Measurements from ENCODE around the gene MANSC1.
"Not testable (repeated sequence)": the region's sequence is repeated elsewhere in the genome, so short reads cannot be mapped to it uniquely, and the experiment has no call there.

Gene MANSC1

DNA sequence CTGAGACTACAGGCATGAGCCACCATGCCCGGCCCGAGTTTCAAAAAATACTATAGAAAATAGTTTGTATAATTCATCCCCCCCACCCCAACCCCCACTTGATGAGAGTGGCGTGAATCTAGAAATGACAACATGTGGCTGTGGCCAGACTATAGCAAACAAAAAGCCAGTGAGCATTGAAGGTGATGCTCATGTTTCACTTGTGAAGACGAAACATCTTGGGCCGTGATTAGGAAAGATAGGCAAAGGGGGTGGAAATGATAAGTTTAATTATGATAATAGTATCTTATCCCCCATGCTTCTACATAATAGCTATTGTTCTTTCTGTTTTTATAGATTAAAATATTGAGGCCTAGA is 15.4 kb upstream of the MANSC1 start:
- DNase-seq = no peak

DNA sequence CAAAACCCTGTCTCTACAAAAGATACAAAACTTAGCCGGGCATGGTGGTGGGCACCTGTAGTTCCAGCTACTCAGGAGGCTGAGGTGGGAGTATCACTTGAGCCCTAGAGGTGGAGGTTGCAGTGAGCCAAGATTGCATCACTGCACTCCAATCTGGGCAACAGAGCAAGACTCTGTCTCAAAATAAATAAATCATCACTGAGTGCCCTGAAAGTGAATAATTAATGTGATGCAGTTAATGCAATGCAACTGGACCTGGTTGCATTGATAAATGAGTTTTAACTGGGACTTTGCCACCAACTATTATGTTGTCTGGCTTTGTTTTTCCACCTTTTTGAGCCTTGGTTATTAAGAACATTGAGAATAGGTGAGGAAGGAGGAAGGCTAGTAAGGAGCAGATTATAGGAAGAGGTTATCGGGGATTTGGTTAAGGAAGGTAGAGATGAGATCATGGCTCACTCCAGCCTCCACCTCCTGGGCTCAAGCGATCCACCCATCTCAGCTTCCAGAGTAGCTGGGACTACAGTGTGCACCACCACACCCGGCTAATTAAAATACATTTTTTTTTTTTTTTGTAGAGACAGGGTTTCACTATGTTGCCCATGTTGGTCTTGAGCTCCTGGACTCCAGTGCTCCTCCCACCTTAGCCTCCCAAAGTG is 14.9 kb upstream of the MANSC1 start:
- DNase-seq = no peak

DNA sequence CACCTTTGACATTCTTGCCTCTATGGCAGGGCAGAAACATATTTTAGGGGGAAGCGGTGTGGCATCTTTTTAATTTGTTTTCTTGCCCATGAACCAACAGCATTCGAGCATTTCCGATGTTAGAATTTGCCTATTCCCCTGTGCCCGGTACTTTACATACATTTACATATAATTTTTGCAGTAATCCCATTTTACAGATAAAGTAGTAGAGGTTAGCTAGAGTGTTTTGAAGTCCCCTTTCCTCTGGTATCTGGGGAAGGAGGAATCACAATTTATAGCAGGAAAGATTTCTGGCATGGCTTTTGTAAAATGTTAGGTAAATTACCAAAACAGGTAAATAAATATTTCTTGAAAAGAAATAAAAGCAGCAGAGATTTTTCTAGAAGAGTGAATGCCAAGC is 8.5 kb upstream of the MANSC1 start:
- no peak for DNase-seq

DNA sequence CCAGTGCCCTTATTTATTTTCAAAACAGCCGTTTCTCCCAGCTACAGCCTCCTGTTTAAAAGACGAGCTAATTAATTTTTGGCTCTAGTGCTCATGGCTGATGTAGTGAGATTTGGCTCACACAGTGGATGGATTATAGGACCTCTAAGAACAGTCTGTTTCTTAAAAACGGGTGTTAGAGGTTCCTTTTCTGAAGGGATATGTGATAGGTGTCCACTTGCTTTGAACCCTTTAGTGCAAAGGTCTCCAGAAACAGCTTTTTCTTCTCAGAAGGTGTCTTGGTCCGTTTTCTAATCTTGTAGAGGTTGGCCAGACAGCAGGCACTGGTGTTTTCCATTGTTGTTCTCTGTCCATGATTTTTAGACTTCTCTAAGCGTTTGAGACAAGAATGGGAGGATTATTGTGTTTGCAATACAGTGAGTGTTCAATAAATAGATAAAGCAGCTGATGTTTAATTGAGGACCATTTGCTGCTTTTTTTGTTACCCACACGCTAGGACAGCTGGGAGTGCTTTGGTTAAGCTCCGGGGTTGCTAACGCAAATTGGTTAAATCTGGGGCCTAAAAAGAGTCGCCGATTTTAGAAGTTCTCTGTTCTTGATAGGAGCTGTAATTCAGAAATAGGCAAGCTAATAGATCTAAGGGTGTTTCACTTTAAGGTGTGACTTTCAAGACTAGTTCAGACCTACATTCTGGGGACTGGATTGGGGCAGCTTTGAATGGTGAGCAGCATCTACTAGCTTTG is 7.8 kb upstream of the MANSC1 start:
- peak; percentile 41 for DNase-seq

DNA sequence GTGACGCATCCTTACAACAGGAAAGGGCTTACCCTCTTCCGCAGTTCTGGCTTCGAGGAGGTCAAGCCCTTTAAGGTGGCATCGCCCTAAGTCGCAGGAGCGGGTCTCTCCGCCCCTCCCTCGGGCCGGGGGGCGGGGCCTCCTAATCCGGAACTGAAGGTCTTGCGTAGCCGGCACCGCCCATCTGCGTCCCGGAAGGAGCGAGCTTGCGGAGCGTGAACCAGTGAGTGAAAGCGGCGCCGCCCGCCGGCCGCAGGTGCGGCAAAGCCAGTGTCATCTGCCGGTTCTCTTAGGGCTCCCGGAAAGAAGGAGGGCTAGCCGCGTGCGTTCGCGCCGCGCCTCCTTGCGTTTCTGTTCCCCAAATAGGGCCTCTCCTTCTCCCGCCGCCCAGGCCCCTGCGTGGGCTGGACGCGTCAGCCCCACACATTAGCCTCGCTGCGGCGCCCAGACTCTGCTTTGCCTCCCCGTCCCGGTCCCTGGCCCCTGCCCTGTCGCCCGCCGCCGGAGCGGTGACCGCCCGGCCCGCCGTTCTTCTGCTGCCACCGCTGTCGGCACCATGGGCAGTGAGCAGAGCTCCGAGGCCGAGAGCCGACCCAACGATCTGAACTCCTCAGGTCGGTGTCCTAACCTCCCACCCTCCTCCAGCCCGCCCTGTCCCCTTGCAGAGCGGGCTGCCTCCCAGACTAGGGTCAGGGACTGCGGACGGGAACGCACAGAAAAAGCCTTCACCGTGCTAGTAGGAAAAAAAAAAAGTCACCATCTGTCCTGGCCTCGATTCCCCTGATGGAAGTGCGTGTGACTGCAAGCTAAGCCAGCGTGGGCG is 7.1 kb upstream of the MANSC1 start, which contains the start of gene BORCS5:
Gene BORCS5 (plus strand): TSS at position 183 of the 823 bp plus-strand sequence. CDS start 374 bp downstream, at position 557.
- peak; percentile 99 for DNase-seq

DNA sequence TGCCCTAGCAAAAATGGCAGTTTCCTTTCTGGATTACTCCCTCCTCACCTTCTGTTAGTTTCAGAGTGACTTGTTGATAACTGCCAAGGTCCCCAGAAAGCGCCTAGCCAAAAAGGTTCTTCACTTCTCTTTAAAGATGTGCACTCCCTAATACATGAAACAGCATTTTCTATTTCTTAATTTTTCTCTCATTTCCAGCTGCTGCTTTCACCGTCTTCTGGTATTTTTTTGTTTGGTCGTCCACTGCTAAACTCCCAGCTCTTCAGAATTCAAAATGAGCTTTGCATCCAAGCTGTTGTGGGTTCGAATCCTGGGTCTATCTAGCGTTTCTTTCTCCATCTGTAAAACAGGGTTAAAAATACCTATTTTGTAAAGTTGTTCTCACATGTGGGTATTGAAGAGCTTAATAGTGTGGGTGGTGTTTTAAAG is 6.4 kb upstream of the MANSC1 start:
- no peak for DNase-seq

DNA sequence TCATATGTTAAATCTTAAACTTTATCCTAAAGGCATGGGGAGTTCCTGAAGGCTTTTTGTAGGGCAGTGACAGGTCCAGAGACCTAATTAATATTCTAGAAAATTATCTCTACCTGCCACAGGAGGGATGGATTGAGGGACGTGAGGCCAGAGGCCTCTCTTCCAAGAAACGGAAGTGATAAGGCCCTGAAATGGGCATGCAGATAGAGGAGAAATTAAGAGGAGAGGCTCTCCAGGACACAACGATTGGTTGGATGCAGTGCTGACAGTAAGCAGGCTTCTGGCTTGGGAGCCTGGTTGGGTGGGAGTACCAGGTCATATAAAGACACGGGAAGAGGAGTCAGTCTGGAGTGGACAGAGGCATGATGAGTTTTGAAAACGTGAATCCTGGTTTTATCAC is 3.8 kb upstream of the MANSC1 start:
- no peak for DNase-seq

DNA sequence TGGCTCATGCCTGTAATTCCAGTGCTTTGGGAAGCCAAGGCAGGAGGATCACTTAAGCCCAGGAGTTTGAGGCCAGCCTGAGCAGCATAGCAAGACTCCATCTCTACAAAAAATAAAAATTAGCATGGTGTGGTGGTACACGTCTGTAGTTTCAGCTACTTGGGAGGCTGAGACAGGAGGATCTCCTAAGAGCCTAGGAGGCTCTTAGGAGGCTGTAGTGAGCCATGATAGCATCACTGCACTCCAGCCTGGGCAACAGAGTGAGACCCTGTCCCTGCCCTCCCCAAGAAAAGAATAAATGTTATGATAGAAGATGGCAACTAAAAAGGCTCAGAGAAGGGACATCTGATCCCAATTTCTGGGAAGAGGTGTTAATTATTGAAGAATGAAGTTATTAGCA is 3.2 kb upstream of the MANSC1 start:
- no peak for DNase-seq

DNA sequence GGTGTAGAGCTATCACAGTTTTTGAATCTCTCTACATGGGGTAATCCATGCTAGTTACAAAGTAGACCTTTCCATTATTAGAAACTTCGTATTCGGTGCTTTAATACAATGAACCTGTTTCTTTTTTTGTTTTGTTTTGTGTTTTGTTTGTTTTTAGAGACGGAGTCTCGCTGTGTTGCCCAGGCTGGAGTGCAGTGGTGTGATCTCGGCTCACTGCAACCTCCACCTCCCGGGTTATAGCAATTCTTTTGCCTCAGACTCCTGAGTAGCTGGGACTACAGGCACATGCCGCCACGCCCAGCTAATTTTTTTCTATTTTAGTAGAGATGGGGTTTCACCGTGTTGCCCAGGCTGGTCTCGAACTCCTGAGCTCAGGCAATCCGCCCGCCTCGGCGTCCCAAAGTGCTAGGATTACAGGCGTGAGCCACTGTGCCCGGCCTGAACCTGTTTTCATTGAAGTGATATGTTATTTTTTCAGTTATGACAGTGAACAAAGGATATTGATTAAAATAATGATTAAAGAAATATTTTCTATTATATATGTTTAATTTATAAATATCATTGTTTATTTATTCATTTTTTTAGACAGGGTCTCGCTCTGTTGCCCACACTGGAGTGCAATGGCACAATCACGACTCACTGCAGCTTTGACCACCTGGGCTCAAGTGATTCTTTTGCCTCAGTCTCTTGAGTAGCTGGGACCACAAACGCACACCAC is 1.6 kb upstream of the MANSC1 start:
- not testable (repeated sequence) for DNase-seq

DNA sequence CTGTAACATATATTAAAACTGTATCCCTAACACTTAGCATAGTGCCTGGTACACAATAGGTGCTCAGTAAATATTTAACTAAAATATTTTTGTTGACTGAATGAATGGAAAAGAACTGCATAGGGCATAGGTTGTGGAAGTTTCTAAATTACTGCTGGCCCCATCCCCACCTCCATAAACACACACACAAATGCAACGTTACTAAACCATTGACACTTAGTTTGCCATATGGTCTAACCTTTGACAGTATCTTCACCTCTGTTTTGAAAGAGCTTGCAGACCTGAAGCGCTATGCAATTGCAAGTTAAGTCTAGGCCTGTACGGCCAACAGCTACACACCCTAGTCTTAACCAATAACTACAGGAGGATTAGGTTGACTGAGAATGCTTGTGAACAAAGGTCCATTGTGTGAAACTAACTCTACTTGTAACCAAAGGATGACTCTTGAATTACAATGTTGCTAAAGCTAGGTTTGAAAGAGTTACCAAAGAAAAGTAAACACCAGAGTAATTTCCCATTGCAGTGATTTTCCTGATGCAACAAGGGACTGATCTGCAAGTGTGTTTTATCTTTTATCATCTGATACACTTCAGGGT is 924 bp upstream of the MANSC1 start:
- no peak for DNase-seq

DNA sequence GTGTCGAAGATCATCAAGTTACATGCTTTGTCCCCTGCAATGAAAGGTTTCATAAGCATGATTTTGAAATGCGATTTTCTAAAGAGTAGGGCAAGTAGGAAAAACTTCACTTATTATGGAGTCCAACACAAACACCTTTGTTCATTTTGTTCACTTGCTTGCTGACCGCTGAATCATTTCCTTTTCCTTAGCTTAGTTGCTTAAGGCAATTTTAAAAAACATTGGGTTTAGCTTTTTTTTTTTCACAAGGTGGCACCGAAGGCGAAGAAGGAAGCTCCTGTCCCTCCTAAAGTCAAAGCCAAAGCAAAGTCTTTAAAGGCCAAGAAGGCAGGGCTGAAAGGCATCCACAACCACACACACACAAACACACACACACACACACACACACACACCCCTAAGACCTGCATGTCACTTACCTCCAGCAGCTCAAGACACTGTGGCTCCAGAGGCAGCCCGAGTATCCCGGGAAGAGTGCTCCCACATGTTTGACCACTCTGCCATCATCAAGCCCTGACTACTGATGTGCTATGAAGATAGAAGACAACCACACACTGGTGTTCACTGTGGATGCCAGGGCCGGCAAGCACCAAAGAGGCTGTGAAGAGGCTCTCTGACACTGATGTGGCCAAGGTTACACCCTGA is 11.4 kb downstream of the MANSC1 start:
- DNase-seq = no peak

DNA sequence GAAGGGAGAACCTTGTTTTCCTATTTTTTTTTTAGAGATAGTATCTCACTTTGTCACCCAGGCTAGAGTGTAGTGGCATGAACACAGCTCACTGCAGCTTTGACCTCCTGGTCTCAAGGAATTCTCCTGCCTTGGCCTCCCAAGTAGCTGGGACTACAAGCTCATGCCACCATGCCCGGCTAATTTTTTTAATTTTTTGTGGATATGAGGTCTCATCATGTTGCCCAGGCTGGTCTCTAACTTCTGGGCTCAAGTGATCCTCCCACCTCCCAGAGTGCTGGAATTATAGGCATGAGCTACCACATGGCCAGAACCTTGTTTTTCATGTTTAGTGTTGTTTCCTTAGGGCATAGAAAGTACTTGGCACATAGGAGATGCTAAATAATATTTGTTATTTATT is 13.5 kb downstream of the MANSC1 start:
- no peak for DNase-seq

DNA sequence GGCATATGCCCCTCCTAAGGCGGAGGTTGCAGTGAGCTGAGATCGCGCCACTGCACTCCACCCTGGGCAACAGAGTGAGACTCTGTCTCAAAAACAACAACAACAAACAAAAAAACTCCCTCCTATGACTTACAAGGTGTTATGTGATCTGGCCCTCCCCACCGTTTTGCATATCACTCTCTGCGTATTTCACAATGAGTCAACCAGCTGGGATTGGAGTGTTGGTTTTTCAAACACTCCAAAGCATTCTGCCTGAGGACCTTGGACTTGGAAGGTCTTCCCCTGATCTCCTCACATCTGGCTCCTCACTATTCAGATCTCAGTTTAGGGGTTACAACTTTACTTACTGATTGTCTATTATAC is 14.0 kb downstream of the MANSC1 start:
- no peak for DNase-seq

DNA sequence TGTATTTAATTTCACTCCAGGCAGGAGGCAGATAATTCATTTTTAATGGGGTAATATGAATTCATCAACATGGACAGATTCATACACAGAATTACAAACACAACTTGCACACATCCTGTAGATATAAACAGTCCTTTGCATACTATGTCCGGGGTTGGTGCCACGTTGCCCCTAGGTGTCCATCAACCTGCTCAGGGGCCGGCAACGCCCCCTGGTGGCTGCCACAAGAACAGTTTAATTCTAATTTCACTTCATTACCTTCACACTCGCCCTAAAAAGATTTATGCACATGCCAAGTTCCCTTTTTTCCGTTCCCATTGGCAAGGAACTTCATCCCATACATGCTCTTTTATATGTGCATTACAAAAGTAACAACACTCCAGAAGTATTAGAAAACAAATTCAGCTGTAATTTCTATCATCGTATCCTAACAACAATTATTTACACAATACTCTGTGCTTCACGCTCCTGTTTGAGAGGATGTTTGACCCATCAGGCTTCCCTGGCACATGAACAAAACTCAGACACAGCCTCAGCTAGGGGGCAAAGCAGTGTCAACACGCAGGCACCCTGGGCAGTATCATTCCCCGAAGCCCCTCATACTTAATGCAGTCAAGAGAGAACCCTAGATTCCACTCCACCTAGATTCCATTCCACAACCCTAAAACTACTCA is 15.5 kb downstream of the MANSC1 start:
- DNase-seq = peak; percentile 62

DNA sequence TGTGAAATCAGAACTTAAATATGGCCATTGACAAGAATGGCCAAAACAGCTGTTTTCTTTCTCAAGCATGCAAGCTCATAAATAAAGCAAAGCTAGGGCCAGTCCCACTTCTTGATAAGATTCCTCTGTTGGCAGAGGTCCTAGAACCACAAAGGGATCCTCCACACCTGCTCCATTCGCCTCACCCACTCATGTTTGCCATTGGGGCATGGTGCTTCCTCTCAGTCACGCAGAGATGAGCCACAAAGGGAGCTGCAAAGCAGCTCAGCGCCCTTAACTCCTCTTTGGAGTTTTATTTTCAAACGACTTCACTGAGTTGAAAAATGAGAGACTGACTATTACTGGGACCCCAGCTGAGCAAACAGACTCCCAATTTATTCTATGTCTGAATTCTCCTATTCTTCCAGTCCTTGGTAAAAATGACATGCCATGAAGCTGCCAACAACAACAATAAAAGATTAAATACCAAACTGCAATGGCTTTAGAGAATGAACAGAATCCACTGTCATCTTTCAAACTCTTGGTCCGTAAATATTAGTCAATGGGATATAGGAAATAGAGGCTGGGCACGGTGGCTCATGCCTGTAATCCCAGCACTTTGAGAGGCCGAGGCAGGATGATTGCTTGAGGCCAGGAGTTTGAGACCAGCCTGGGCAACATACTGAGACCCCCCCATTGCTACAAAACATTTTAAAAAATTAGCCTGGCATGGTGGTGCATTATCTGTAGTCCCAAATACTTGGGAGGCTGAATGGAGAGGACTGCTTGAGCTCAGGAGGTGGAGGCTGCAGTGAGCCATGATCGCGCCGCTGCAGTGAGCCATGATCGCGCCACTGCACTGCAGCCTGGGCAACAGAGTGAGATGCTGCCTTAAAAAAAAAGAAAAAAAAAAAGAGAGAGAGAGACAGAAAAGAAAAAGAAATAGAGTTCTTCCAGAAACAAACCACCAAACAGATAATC is 16.4 kb downstream of the MANSC1 start:
- no peak for DNase-seq

DNA sequence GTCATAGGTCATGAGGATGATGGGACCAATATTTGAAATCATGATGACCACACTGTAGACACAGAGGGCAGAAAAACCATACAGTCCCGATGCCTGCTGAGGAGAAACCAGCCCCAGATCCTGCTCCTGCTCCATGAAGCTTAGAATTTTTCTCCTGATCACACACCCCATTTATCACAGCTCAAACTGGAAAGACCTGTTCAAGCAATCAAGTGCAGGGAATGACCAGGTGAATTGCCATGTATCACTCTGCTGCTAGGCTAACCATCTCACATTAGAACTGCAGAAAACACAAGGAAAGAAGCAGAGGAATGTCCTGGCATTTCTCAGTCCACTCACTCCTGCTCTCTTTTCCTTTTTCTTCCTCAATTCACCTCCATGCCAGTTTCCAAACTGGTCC is 18.1 kb downstream of the MANSC1 start:
- no peak for DNase-seq

DNA sequence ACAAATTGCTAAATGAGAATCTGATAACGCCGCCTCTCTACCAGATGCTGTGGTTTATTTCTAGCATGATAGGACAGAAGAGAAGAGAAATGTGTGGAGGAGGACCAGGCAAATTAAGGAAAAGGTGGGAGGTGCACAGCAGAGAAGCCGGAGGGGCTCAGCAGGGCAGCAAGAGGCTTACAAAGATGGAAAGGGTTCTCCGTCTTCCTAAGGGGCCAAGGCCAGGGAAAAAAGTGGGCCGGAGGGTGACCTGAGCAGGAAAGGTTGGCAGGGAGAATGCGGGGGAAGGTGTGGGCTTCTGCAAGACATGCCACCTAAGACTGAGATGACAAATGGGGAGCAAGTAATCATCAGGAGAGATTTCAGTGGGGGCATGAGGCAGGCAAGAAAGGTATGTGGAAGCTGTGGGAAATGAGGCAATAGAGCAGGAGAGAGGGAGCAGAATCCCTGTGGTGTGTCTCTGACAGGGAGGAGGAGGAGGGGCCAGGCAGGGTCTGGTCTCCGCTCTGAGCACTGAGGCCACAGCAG is 18.7 kb downstream of the MANSC1 start:
- no peak for DNase-seq

DNA sequence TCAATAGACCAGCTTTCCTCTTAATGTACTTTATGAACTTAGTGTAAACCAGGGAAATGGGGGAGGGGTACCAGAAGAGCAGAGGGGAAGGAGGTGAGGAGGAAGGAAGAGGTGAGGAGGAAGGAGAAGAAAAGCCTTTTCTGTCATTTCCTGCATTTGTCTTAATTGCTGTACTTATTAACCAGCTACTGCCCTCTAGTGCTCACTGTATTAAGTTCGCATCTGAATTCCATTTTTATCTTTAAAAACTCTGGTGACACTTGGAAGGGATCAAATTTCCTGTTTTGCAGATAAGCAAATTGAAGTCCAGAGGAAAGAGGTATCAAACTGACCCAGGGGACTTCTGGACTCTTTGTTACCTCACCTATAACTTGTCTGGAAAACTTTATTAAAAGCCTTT is 22.2 kb downstream of the MANSC1 start:
- peak; percentile 67 for DNase-seq

DNA sequence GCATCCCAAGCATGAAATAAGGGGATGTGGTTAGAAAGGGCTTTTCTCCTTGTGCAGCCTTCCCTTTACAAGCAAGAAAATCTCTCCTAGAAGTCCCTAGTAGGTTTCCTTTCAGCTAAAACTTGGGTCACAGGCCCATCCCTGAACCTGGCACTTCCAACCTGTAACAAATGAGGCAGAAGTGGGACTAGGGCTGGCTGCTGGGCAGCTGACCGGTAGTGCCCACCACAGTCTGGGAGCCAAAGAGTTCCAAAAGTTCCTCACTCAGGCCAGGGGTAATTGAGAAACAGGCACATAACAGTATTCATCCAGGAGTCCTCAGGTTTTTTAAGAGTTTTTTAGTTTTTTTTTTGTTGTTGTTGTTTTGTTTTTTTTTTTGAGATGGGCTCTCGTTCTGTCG is 23.8 kb downstream of the MANSC1 start:
- DNase-seq = no peak

DNA sequence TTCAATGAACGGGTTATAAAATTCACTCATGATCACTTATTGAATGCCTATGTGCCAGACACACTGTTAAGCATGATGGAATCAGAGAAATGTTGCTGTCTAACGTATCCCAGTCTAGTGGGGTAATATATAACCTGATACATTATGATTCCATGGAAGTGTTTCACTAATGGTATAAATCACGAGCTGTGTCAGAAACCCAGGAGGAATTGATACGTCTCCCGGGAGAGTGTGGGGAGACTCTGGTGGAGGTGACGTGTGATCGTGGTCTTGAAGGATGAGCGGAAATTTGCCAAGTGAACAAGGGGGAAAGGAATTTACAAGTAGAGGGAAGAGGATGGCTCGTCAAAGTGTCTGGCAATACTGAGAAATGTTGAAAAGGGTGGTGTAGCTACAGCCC is 26.5 kb downstream of the MANSC1 start:
- DNase-seq = no peak

Data from CD4-positive, alpha-beta T cell treated with Interleukin-4 for 4 hours (primary cell).